Stimulated activated CD4-positive, alpha-beta T cell treated with anti-CD3 and anti-CD28 coated beads, Interleukin-2, amount 100 ng/mL, for 24 hours (primary cell): Measurements from ENCODE around the gene TBC1D10A.

Experiments
- DNase-seq, 2 donors: peaks; one replicate each; pipeline ENCODE4 v3.0.0-alpha.2; 2020

TBC1D10A gene

GRCh38 chr22:30318799-30319419 lies 7.8 kb downstream of the TBC1D10A start:
- DNase-seq: no peak

GRCh38 chr22:30317778-30318177 lies 9.0 kb downstream of the TBC1D10A start:
- no peak for DNase-seq

- DNase-seq: no peak
These were observed 10.7 kb downstream of the TBC1D10A start for GRCh38 chr22:30315962-30316576.

- DNase-seq: peak; percentile 52 to 54
These were observed 11.8 kb downstream of the TBC1D10A start for GRCh38 chr22:30314915-30315314.

GRCh38 chr22:30313527-30314363 lies 13.0 kb downstream of the TBC1D10A start:
- DNase-seq: no peak

- no peak for DNase-seq
These were observed 14.7 kb downstream of the TBC1D10A start for GRCh38 chr22:30312053-30312452.

GRCh38 chr22:30310881-30311771 lies 15.6 kb downstream of the TBC1D10A start:
- no peak for DNase-seq

GRCh38 chr22:30309951-30310741 lies 16.6 kb downstream of the TBC1D10A start:
- DNase-seq: no peak

- no peak for DNase-seq
These were observed 18.1 kb downstream of the TBC1D10A start for GRCh38 chr22:30308518-30309230.

GRCh38 chr22:30308093-30308492 lies 18.6 kb downstream of the TBC1D10A start:
- no peak for DNase-seq

- DNase-seq: no peak
These were observed 19.6 kb downstream of the TBC1D10A start for GRCh38 chr22:30307041-30307574.

GRCh38 chr22:30306627-30307011 lies 20.1 kb downstream of the TBC1D10A start:
- DNase-seq: no peak

GRCh38 chr22:30305906-30306626 lies 20.7 kb downstream of the TBC1D10A start:
- DNase-seq: no peak

- peak; percentile 41 to 44 for DNase-seq
These were observed 21.2 kb downstream of the TBC1D10A start for GRCh38 chr22:30305519-30305905.

- no peak for DNase-seq
These were observed 22.1 kb downstream of the TBC1D10A start for GRCh38 chr22:30304495-30305244.

- no peak for DNase-seq
These were observed 24.0 kb downstream of the TBC1D10A start for GRCh38 chr22:30302810-30303138.

- DNase-seq: no peak
These were observed 24.5 kb downstream of the TBC1D10A start for GRCh38 chr22:30301995-30302809.

GRCh38 chr22:30299322-30299721 lies 27.4 kb downstream of the TBC1D10A start:
- DNase-seq: no peak
